Activated naive CD4-positive, alpha-beta T cell treated with anti-CD3 and anti-CD28 coated beads, Interleukin-2, amount 50 U/mL, for 72 hours (primary cell): ENCODE results near the gene ARFGAP3. TPM values are rescaled to one million over a fixed set of nuclear protein-coding genes. Genes with fewer than 3 reads are reported as not detected.
A peak's percentile ranks its signal among the peaks of the same experiment; 100 is the strongest.

Experiments used
- ATAC-seq, 2 donors: fragments of 150-1000 bp; cut with Tn5 transposase; 2 replicates each; pipeline ENCODE4 v1.10.0; 2021; ENCODE audit warnings: mild to moderate bottlenecking in 2 of 2, moderate library complexity in 2 of 2
- DNase-seq, 2 donors: peaks; one replicate each; pipeline ENCODE4 v3.0.0; 2021 to 2022; ENCODE audit warnings: low spot score in 2 of 2
- H3K27ac Mint-ChIP-seq, 2 donors: one replicate each; pipeline ENCODE4 v1.8.0; 2022; ENCODE audit warnings: mild to moderate bottlenecking in 2 of 2, mixed read lengths in 2 of 2
- H3K36me3 Mint-ChIP-seq, 2 donors: one replicate each; pipeline ENCODE4 v1.8.0; 2022; ENCODE audit warnings: mixed read lengths in 2 of 2
- H3K9me3 Mint-ChIP-seq, 2 donors: one replicate each; pipeline ENCODE4 v1.8.0; 2022; ENCODE audit warnings: mixed read lengths in 2 of 2
- total RNA-seq, 2 donors: library from RNA; stranded (reverse); gene quantifications; one replicate each; pipeline ENCODE4 v1.2.3, GENCODE V29; 2022

Gene ARFGAP3
- total RNA-seq, 2 donors from 2014 or later: 23.3 to 47.3 TPM

DNA sequence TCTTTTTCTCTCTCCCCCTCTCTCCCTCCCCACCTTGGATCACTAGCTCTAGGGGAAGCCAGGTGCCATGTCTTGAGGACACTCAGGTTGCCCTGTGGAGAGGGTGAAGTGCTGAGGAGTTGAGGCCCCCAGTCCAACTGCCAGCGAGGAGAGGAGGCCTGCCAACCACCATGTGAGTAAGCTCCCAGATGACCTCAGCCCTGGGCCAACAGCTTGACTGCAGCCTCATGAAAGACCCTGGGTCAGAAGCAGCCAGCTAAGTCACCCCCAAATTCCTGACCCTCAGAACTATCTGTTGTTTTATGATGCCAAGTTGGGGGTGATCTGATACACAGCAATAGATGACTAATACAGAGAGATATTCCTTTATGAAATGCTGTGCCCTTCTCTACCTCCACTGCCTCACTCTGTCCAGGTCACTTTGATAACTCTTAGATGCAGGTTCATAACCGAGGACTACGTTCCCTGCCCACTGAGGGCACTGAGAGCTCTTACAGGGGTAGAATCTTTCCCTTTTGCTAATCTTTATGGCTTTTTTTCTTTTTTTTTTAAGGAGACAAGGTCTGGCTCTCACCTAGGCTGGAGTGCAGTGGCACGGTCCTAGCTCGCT is 8.0 kb downstream of the ARFGAP3 start:
- peaks cover 0 to 10% of the 10 kb centered on the region in 2 donors for H3K36me3 Mint-ChIP-seq
- ATAC-seq: no peak
- no peak overlapping the region for H3K27ac Mint-ChIP-seq
- no peaks in the 10 kb centered on the region for H3K9me3 Mint-ChIP-seq
- DNase-seq: no peak

DNA sequence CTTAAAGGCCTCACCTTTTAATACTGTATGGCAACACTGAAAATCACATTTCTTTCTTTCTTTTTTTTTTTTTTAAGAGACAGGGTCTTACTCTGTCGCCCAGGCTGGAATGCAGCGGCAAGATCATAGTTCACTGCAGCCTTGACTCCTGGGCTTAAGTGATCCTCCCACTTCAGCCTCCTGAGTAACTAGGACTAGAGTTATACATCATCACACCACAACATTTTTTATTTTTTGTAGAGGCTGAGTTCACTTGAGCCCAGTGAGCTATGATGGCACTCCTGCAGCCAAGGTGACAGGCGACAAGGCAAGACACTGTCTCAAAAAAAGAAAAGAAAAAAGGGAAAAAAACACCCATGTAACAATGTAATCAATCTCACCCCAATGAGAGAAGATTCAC is 10.0 kb downstream of the ARFGAP3 start:
- Mint-ChIP-seq H3K9me3 (no peaks in the 10 kb centered on the region), H3K36me3 (peaks cover 0 to 10% of the 10 kb centered on the region in 2 donors), H3K27ac (no peak overlapping the region)
- no peak for DNase-seq
- ATAC-seq: no peak

DNA sequence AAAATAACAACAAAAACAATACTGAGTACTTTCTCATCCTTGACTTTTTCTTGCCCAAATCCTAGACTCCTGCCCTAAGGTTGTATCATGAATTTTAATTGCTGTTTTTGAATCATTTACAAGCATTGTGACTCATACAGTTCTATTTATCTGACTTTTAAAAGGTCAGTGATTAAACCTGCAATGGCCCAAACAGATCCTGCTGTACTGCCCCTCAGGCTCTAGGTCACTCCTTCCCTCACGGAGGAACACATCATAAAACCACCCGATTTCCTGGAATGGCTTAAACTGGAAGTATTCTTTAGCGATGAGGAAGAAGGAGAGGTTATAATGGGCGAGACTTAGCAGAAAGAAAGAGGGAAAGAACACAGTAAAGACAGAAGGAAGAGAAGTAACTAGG is 12.3 kb downstream of the ARFGAP3 start:
- H3K36me3 Mint-ChIP-seq: peaks cover 0 to 10% of the 10 kb centered on the region in 2 donors
- DNase-seq (no peak), ATAC-seq (peak in 1 of 2 donors; percentile 33)
- no peaks in the 10 kb centered on the region for H3K9me3 Mint-ChIP-seq
- peak overlapping the region in 1 of 2 donors; percentile 25 for H3K27ac Mint-ChIP-seq

DNA sequence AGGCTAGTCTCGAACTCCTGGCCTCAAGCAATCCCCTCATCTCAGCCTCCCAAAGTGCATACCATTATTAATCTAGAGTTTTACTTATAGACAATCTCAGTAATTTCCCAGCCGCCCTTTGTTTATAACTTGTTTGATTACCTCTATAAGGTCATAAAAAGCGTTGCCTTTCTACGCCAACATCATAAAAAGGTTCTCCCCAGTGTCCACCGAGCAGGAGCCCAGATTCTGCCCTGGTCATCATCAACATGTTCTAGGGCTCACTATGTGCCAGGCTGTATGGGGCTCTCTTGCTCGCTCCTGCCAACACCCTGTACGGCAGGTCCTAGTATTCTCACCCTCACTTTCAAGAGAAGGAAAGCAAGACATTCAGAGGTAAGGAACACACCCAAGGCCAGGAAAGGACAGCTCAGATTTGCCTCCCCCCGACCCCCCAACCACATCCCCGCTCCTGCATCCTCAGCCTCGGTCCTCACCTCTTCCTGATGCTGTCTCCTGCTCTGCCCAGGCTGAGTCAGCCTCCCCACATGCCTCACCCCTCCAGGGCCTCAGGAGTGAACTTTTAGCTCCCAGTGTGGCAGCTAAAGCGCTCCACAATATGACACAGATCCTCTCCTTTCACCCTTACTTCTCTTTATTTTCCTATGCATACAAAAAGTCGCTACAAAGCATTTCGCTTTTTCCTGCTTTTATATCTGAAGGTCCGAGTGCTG is 14.3 kb downstream of the ARFGAP3 start:
- peak overlapping the region in 1 of 2 donors; percentile 51 for H3K27ac Mint-ChIP-seq

DNA sequence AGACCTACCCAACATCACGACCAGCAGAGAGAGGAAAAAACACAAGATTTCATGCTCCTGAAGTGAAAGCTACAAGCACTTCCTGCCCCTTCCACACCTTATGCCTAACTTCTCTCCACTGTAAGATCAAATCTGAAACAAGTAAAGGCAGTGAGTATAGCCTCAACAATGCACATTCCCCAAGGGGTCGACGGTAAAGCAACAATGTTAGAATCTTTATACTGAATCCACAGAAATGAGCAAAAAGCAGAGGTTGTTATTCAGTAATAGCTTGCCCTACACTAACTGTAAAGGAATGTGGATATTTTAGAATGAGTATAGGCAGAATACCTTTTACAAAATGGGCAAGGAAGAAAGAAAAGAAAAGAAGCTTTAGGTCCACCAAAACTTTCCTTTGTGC is 15.6 kb downstream of the ARFGAP3 start:
- DNase-seq: no peak
- peaks cover 0 to 10% of the 10 kb centered on the region in 2 donors for H3K36me3 Mint-ChIP-seq
- H3K9me3 Mint-ChIP-seq: no peaks in the 10 kb centered on the region
- no peak overlapping the region for H3K27ac Mint-ChIP-seq
- no peak for ATAC-seq

More for the DNA sequence above, 14.3 kb downstream of the ARFGAP3 start:
- H3K36me3 Mint-ChIP-seq: peaks cover 0 to 10% of the 10 kb centered on the region in 2 donors
- no peak for ATAC-seq
- no peaks in the 10 kb centered on the region for H3K9me3 Mint-ChIP-seq
- DNase-seq: no peak

DNA sequence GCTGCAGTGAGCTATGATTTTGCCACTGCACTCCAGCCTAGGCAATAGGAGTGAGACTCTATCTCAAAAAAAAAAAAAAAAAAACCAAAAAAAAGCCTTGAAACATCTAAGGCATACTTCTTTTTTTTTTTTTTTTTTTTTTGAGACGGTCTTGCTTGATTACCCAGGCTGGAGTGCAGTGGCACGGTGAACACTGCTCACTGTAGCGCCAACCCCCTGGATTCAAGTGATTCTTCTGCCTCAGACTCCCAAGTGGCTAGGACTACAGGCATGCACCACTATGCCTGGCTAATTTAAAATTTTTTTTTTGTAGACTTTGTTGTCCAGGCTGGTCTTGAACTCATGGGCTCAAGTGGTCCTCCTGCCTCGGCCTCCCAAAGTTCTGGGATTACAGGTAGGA is 19.5 kb downstream of the ARFGAP3 start:
- H3K27ac Mint-ChIP-seq: no peak overlapping the region
- no peak for DNase-seq
- H3K9me3 Mint-ChIP-seq: no peaks in the 10 kb centered on the region
- ATAC-seq: no peak
- no peaks in the 10 kb centered on the region for H3K36me3 Mint-ChIP-seq

- no peak for ATAC-seq
- H3K9me3 Mint-ChIP-seq: no peaks in the 10 kb centered on the region
- DNase-seq: no peak
- no peaks in the 10 kb centered on the region for H3K36me3 Mint-ChIP-seq
- H3K27ac Mint-ChIP-seq: no peak overlapping the region
Measured at GRCh38 chr22:42836026-42836425, 21.0 kb downstream of the ARFGAP3 start.

- Mint-ChIP-seq H3K27ac (no peak overlapping the region), H3K36me3 (no peaks in the 10 kb centered on the region), H3K9me3 (no peaks in the 10 kb centered on the region)
- ATAC-seq: no peak
- DNase-seq: no peak
Measured at GRCh38 chr22:42834177-42834949, 22.7 kb downstream of the ARFGAP3 start.

- Mint-ChIP-seq H3K27ac (no peak overlapping the region), H3K9me3 (no peaks in the 10 kb centered on the region), H3K36me3 (no peaks in the 10 kb centered on the region)
- no peak for DNase-seq
- ATAC-seq: no peak
Measured at GRCh38 chr22:42833104-42833503, 24.0 kb downstream of the ARFGAP3 start.

GRCh38 chr22:42831712-42832111 is 25.4 kb downstream of the ARFGAP3 start:
- H3K27ac Mint-ChIP-seq: no peak overlapping the region
- no peaks in the 10 kb centered on the region for H3K36me3 Mint-ChIP-seq
- DNase-seq: no peak
- no peaks in the 10 kb centered on the region for H3K9me3 Mint-ChIP-seq
- no peak for ATAC-seq

GRCh38 chr22:42830161-42830560 is 26.9 kb downstream of the ARFGAP3 start:
- DNase-seq (no peak), ATAC-seq (no peak)
- Mint-ChIP-seq H3K36me3 (no peaks in the 10 kb centered on the region), H3K27ac (no peak overlapping the region), H3K9me3 (no peaks in the 10 kb centered on the region)

- Mint-ChIP-seq H3K9me3 (no peaks in the 10 kb centered on the region), H3K36me3 (no peaks in the 10 kb centered on the region), H3K27ac (no peak overlapping the region)
- ATAC-seq (no peak), DNase-seq (no peak)
Measured at GRCh38 chr22:42829302-42829701, 27.8 kb downstream of the ARFGAP3 start.

- peaks cover 0 to 4% of the 10 kb centered on the region in 2 donors for H3K36me3 Mint-ChIP-seq
- no peak overlapping the region for H3K27ac Mint-ChIP-seq
- no peaks in the 10 kb centered on the region for H3K9me3 Mint-ChIP-seq
Measured at GRCh38 chr22:42825796-42826195, 31.3 kb downstream of the ARFGAP3 start.

GRCh38 chr22:42821386-42821785 is 35.7 kb downstream of the ARFGAP3 start:
- no peaks in the 10 kb centered on the region for H3K9me3 Mint-ChIP-seq
- ATAC-seq (no peak), DNase-seq (no peak)
- H3K27ac Mint-ChIP-seq: no peak overlapping the region
- peaks cover 0 to 8% of the 10 kb centered on the region in 2 donors for H3K36me3 Mint-ChIP-seq

More at GRCh38 chr22:42825796-42826195, 31.3 kb downstream of the ARFGAP3 start:
- DNase-seq (no peak), ATAC-seq (no peak)

GRCh38 chr22:42820045-42820763 is 36.9 kb downstream of the ARFGAP3 start:
- ATAC-seq (no peak), DNase-seq (no peak)
- Mint-ChIP-seq H3K36me3 (peaks cover 0 to 8% of the 10 kb centered on the region in 2 donors), H3K27ac (no peak overlapping the region), H3K9me3 (no peaks in the 10 kb centered on the region)

DNA sequence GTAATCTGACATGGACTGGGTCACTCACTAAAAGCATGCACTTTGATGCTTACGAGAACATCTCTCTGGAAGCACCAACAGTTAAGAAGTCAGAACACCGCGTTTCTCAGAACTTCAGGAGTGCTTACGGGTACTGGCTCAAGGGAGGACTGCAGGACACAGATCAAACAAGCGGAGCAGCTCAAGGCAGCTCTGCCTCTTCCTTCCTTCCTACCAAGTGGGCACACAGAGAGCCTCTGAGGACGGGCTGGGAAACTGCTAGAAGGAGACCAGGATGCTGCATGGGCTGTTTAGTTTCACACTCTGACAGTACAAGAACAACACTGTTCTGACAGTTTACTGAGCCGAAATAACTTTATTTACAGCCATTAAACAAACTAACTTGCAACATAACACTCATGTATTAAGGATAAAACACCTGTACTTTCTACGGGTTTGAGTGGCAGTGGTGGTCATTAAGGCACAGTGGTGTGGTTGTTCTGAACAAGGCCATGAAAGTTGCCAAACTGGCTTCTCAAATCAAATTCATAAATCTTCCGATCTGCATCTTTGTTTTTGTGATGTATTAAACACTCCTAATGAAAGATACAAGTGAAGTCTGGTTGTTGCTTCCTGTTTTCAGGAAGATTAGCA is 37.5 kb downstream of the ARFGAP3 start:
- H3K36me3 Mint-ChIP-seq: peaks cover 0 to 8% of the 10 kb centered on the region in 2 donors

More for the DNA sequence above, 37.5 kb downstream of the ARFGAP3 start:
- DNase-seq: no peak
- Mint-ChIP-seq H3K27ac (no peak overlapping the region), H3K9me3 (no peaks in the 10 kb centered on the region)
- no peak for ATAC-seq
